ENCODE measurements around the gene HHAT. TPM values are rescaled to one million over a fixed set of nuclear protein-coding genes. Genes with fewer than 3 reads are reported as not detected.

The HHAT gene
- total and polyA plus RNA-seq, 2 donors (not counting 3 experiments of a cell fraction or from before 2014, with no cell fraction given), result 2.4 to 4.3 TPM

GRCh38 chr1:210407207-210407886, 78.6 kb downstream of the HHAT start:
- no peak overlapping the region for H3K4me3 ChIP-seq (replicated peaks in 1 of 3; ENCODE audit: insufficient read depth in 1 of 3, low read depth in 1 of 3, low read length in 3 of 3)
- intact Hi-C loops (cut with micrococcal nuclease), result loop anchor here (1.0 kb wide), 4 partner anchors 41 to 1107 kb away; partner anchors contain the start of gene KCNH1
- no peak overlapping the region for H3K27ac ChIP-seq (ENCODE audit: insufficient read depth, low read depth, low read length)
- CTCF ChIA-PET, result interaction anchor here (0.7 to 9.7 kb wide), 24 partner anchors 9 to 1105 kb away, joined by 3 to 202 read pairs (median 4); partner anchors contain the start of gene KCNH1
- H3K36me3 ChIP-seq (ENCODE audit: control insufficient read depth in 2 of 2, extremely low read depth in 1 of 2, insufficient read depth in 2 of 2, low read length in 2 of 2), result no peaks in the 10 kb centered on the region
- no peak overlapping the region for H3K4me2 ChIP-seq (ENCODE audit: insufficient read depth, low read length)
- H3K4me1 ChIP-seq (ENCODE audit: control insufficient read depth, extremely low read depth, insufficient read depth, low read length), result no peaks in the 10 kb centered on the region
- POLR2A ChIA-PET, result no interaction called here
- peaks cover 3 to 11% of the 10 kb centered on the region in 2 experiments for H3K27me3 ChIP-seq (ENCODE audit: control insufficient read depth in 2 of 2, insufficient read depth in 2 of 2, low read length in 2 of 2)
- H2AFZ ChIP-seq (ENCODE audit: low read depth, low read length), result no peak overlapping the region
- peak; percentile 61 for DNase-seq (ENCODE audit: low read depth, low spot score)
- BruUV-seq (replicated peaks), result no TSS peak
- H4K20me1 ChIP-seq (replicated peaks; ENCODE audit: control insufficient read depth, extremely low read depth, insufficient read depth, low read length), result no peaks in the 10 kb centered on the region
- dilution Hi-C loops (cut with MboI; ENCODE audit: extremely low pct_ligation_motif_present, low sequenced_read_pairs), result no loop called here
- no peaks in the 10 kb centered on the region for H3K9me3 ChIP-seq (replicated peaks; ENCODE audit: control insufficient read depth, insufficient read depth, low read length)
- H3K9me1 ChIP-seq (replicated peaks; ENCODE audit: control insufficient read depth, extremely low read depth, insufficient read depth, low read length), result no peaks in the 10 kb centered on the region
- peak; percentile 57 for FAIRE-seq
- TF ChIP-seq, protein P1, sequence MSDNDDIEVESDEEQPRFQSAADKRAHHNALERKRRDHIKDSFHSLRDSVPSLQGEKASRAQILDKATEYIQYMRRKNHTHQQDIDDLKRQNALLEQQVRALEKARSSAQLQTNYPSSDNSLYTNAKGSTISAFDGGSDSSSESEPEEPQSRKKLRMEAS (IDR thresholded peaks at IDR 0.05; ENCODE audit: insufficient read depth, insufficient read length), result no peak
- TF ChIP-seq, protein P2, sequence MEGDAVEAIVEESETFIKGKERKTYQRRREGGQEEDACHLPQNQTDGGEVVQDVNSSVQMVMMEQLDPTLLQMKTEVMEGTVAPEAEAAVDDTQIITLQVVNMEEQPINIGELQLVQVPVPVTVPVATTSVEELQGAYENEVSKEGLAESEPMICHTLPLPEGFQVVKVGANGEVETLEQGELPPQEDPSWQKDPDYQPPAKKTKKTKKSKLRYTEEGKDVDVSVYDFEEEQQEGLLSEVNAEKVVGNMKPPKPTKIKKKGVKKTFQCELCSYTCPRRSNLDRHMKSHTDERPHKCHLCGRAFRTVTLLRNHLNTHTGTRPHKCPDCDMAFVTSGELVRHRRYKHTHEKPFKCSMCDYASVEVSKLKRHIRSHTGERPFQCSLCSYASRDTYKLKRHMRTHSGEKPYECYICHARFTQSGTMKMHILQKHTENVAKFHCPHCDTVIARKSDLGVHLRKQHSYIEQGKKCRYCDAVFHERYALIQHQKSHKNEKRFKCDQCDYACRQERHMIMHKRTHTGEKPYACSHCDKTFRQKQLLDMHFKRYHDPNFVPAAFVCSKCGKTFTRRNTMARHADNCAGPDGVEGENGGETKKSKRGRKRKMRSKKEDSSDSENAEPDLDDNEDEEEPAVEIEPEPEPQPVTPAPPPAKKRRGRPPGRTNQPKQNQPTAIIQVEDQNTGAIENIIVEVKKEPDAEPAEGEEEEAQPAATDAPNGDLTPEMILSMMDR (IDR thresholded peaks at IDR 0.05; ENCODE audit: extremely low read depth in 1 of 2, insufficient read depth in 1 of 2, low read depth in 1 of 2, low read length in 2 of 2), result peak; percentile 83 to 95
- no peaks in the 10 kb centered on the region for H3K79me2 ChIP-seq (ENCODE audit: control insufficient read depth, insufficient read depth, low read length)
- no peak overlapping the region for H3K9ac ChIP-seq (replicated peaks; ENCODE audit: extremely low read depth, insufficient read depth, low read length)

DNA sequence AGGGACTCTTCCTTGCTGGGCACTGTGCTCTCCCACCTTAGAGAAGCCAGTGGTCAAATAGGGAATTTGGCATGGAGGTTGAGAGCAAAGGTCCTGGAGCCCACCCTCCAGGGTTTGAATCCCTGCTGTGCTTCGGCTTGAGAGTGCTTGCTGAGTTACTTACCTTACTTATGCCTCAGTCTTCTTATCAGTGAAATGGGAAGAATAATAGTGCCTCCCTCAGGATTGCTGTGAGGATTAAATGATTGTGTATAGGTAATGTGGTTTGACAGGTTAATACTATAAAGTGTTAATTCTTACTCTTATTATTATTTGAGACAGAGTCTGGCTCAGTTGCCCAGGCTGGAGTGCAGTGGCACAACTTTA, 79.2 kb downstream of the HHAT start:
- Histone ChIP-seq H3K4me2 (ENCODE audit: insufficient read depth, low read length) (no peak overlapping the region), H3K4me3 (replicated peaks in 1 of 3; ENCODE audit: insufficient read depth in 1 of 3, low read depth in 1 of 3, low read length in 3 of 3) (no peak overlapping the region), H3K9me3 (replicated peaks; ENCODE audit: control insufficient read depth, insufficient read depth, low read length) (no peaks in the 10 kb centered on the region), H3K79me2 (ENCODE audit: control insufficient read depth, insufficient read depth, low read length) (no peaks in the 10 kb centered on the region), H3K27ac (ENCODE audit: insufficient read depth, low read depth, low read length) (no peak overlapping the region), H2AFZ (ENCODE audit: low read depth, low read length) (no peak overlapping the region), H4K20me1 (replicated peaks; ENCODE audit: control insufficient read depth, extremely low read depth, insufficient read depth, low read length) (no peaks in the 10 kb centered on the region), H3K9me1 (replicated peaks; ENCODE audit: control insufficient read depth, extremely low read depth, insufficient read depth, low read length) (no peaks in the 10 kb centered on the region), H3K36me3 (ENCODE audit: control insufficient read depth in 2 of 2, extremely low read depth in 1 of 2, insufficient read depth in 2 of 2, low read length in 2 of 2) (no peaks in the 10 kb centered on the region), H3K4me1 (ENCODE audit: control insufficient read depth, extremely low read depth, insufficient read depth, low read length) (no peaks in the 10 kb centered on the region), H3K27me3 (ENCODE audit: control insufficient read depth in 2 of 2, insufficient read depth in 2 of 2, low read length in 2 of 2) (peaks cover 3 to 8% of the 10 kb centered on the region in 2 experiments), H3K9ac (replicated peaks; ENCODE audit: extremely low read depth, insufficient read depth, low read length) (no peak overlapping the region)
- BruUV-seq (replicated peaks), result no TSS peak
- ChIA-PET CTCF (interaction anchor here (1.3 to 9.7 kb wide), 2 partner anchors 41 to 728 kb away, joined by 5 to 202 read pairs; partner anchors contain the start of gene KCNH1), POLR2A (no interaction called here)
- intact Hi-C loops (cut with micrococcal nuclease) (loop anchor here (1.0 kb wide), 4 partner anchors 40 to 1106 kb away; partner anchors contain the start of gene KCNH1), dilution Hi-C loops (cut with MboI; ENCODE audit: extremely low pct_ligation_motif_present, low sequenced_read_pairs) (no loop called here)
- FAIRE-seq (no peak), DNase-seq (ENCODE audit: low read depth, low spot score) (no peak)
- TF ChIP-seq, protein P1 (IDR thresholded peaks at IDR 0.05; ENCODE audit: insufficient read depth, insufficient read length), result no peak
- TF ChIP-seq POLR2A (IDR thresholded peaks at IDR 0.05; ENCODE audit: low read depth, low read length) (no peak), GATA2 (IDR thresholded peaks at IDR 0.05; ENCODE audit: insufficient read depth, insufficient read length, low read depth, low read length) (no peak), FOS (IDR thresholded peaks at IDR 0.05; ENCODE audit: borderline replicate concordance, insufficient read depth, low read length) (no peak), JUN (IDR thresholded peaks at IDR 0.05; ENCODE audit: borderline replicate concordance, insufficient read depth, insufficient read length, low read depth) (no peak), EZH2 (IDR thresholded peaks at IDR 0.05; ENCODE audit: borderline replicate concordance, low read depth, low read length, severe bottlenecking) (no peak), POLR2AphosphoS5 (IDR thresholded peaks at IDR 0.05; ENCODE audit: insufficient read depth, low read depth, low read length) (no peak), MYC (IDR thresholded peaks at IDR 0.05; ENCODE audit: low read depth, low read length) (no peak)
- TF ChIP-seq, protein P2 (IDR thresholded peaks at IDR 0.05; ENCODE audit: extremely low read depth in 1 of 2, insufficient read depth in 1 of 2, low read depth in 1 of 2, low read length in 2 of 2), result no peak
